SH-SY5Y (cell line): ENCODE measurements around the gene COX7B2.

Experiments
- GATA2 ChIP-seq: IDR thresholded peaks from 2 replicates; pipeline ENCODE4 v1.6.1; 2011; ENCODE audit warnings: mild to moderate bottlenecking, low read depth, low read length
- GATA3 ChIP-seq: IDR thresholded peaks from 2 replicates; pipeline ENCODE4 v1.6.1; 2011; ENCODE audit warnings: low read depth, mild to moderate bottlenecking, low read length, moderate library complexity

DNA sequence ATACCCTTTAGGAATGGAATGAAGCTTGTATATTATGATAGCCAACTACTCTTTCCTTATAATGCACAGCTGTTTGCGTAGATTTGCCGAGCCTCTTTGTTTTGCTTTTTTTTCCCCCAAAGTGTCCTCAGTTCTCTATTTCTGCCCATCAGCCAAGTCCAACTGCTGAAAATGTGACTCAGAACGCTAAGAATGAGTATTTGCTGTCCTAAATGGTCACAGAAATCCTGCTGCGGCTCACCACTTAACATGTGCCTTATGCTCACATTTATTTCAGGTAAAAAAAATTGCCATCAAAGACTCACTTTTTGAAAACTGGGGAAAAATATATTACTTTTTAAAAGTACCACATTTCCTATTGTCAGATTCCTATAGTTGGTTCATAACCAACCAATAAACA, 47.4 kb upstream of the COX7B2 start:
- TF ChIP-seq GATA2 = no peak
- TF ChIP-seq GATA3 = no peak
